Cardiac fibroblast (primary cell): ENCODE results near the gene WHAMM.

ENCODE experiments used
- DNase-seq, 2 donors: peaks; one replicate each; pipeline versions ENCODE4 v3.0.0 to v3.0.0-alpha.2; 2010; ENCODE audit warnings: low read depth in 2 of 2
- H3K4me3 ChIP-seq, 2 donors: replicated peaks in 1 of 2; 1 replicate in 1 of 2; 2 replicates in 1 of 2; pipeline ENCODE4 v1.5.1; 2011; ENCODE audit warnings: low read depth in 2 of 2, low read length in 2 of 2, mild to moderate bottlenecking in 2 of 2, moderate library complexity in 1 of 2
- CTCF ChIP-seq: IDR thresholded peaks from one replicate; pipeline ENCODE4 v1.5.1; 2011; ENCODE audit warnings: low read depth, mild to moderate bottlenecking, low read length, inconsistent platforms

WHAMM gene

GRCh38 chr15:82799183-82799841, 10.1 kb upstream of the WHAMM start:
- no peak overlapping the region for H3K4me3 ChIP-seq
- no peak for TF ChIP-seq CTCF
- no peak for DNase-seq

DNA sequence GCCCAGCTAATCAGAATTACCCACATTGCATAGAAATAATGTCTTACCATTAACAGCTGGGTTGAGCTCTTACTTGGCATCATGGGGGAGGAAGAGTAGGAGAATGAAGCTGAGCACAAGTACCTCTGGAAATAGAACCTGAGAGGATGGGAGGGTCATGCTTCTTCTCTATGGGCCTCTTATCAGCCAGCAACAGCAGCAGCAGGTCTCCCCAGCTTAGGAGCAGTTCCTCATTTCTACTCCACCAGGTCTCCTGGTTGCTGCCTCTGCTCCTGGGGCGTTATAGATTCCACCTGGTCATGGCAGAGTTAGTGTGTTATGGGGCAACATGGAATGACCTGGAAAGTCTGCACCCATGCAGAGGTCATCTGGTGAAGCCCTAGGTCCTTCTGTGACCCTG, 6.9 kb upstream of the WHAMM start:
- H3K4me3 ChIP-seq: no peak overlapping the region
- TF ChIP-seq CTCF: no peak
- no peak for DNase-seq

DNA sequence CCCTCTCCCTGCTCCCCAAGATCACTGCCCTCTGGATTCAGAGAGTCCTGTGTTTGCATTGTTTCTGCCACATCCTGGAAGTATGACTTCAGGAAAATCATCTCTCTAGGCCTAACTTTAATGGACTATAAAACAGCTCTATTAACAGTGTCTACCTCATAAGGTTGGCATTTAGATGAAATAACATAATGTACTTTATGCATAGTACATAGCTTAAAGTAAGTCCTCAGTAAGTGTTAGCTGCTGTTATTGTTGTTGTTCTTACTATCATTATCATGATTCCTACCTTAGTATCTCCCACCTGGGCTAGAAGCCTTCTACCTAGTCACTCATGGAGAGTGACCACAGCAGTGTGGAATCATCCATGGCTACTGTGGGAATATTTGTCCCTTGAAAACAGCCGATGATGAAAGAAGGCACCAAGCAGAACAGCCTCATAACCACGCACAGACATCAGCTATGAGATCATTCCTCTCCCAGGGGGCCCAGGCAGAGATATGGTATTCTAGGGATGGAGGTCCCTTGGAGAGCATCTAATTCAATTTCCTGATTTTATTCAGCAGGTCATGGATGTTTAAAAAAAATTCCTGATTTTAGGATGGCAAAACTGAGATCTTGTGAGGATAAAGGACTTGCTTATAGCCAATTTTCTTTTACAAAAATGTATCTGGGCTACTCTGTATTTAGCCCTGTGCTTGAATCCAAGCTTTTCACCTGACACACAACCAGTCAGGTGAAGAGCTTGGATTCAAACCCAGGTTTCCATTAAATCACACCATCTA, 5.4 kb upstream of the WHAMM start:
- peak; percentile 18 to 59 for DNase-seq
- H3K4me3 ChIP-seq: no peak overlapping the region
- no peak for TF ChIP-seq CTCF

DNA sequence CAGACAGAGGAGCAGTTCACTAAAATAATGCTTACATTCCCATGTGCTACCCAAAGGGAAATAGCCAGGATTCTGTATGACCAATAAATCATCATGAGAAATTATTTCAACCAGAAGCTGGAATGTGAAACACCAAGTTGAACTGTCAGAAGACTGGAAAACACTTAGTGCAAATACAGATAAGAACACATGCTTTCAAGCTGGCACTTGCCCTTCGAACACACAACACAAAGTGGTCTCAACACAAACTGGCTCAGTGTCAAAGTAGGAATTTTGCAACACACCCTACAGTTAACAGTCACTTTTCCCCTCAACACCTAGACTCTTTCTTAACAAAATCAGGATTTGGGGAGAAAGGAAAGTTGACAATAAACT, 4.9 kb upstream of the WHAMM start:
- TF ChIP-seq CTCF: no peak
- DNase-seq: peak; percentile 7 to 35
- H3K4me3 ChIP-seq: no peak overlapping the region

DNA sequence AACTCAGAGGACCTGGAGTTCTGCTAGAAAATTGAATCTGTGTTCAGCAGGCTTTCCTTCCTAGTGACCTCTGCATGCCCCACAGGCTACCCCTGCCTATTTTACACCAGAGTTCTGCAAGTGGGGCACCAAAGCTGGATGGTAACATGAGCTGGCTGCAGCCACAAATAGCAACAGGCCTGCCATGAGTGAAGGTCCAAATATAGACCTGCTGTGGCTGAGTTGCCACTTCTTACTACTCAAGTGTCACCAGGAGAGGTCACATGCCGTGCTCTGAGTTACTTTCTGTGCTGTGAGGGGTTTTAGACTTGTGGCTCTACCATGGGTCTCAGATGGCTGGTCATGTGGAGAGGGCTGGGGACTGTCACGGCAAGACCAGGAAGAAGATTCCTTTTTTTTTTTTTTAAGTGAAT, 3.4 kb upstream of the WHAMM start, which contains the start of gene FSD2:
TSS of gene FSD2 (minus strand) at position 76 of the 413 bp plus-strand sequence. CDS start 18,679 bp downstream, outside the sequence.
- TF ChIP-seq CTCF: no peak
- DNase-seq: no peak
- no peak within 1 kb of the TSS for H3K4me3 ChIP-seq

- DNase-seq: no peak
- no peak overlapping the region for H3K4me3 ChIP-seq
- TF ChIP-seq CTCF: no peak
Measured at GRCh38 chr15:82807920-82808633, 1.4 kb upstream of the WHAMM start.
